GM19035 (cell line): ENCODE results near the gene NEDD1.

Experiments
- ATAC-seq: cut with Tn5 transposase; IDR thresholded peaks from one replicate; pipeline ENCODE4 v1.9.1; 2021; ENCODE audit not compliant: unreplicated experiment

NEDD1 gene

DNA sequence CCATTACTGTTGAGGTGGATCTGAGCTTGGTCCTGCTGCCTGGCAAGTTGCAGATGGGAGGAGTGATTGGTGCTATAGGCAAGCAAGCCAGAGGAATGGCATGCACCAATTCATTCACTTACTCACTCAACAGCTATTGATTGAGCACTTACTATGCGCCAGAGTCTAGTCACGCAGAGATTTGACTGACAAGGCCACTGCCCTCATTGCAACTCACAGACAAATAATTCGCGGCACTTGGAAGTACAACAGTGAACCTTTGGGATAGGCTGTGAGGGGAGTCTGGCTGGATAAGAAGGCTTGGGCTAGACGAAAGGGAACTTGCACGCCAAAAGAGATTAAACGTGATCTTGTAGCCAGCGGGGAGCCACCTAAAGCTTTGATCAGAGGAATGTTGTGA, 96.2 kb downstream of the NEDD1 start:
- no peak for ATAC-seq
